Activated CD4-positive, CD25-positive, alpha-beta regulatory T cell treated with anti-CD3 and anti-CD28 coated beads, Interleukin-2, amount 50 U/mL, for 72 hours (primary cell): Measurements from ENCODE around the gene IL2RA.
"Not testable (repeated sequence)": the region's sequence is repeated elsewhere in the genome, so short reads cannot be mapped to it uniquely, and the experiment has no call there.

Source experiments
- DNase-seq: peaks from one replicate; pipeline ENCODE4 v3.0.0; 2021

The IL2RA gene

DNA sequence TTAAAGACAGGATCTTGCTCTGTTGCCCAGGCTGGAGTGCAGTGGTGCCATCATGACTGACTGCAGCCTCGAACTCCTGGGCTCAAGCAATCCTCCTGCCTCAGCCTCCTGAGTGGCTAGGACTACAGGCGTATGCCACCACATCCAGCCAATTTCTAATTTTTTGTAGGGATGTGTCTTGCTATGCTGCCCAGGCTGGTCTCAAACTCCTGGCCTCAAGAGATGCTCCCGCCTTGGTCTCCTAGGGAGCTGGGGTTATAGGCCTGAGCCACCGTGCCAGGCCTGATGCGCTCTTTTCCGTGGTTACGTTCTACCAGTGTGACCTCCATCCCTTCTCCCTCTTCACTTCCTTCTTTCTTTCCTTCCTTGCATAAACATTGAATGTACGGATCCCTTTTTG lies 50.6 kb downstream of the IL2RA start:
- DNase-seq = no peak

DNA sequence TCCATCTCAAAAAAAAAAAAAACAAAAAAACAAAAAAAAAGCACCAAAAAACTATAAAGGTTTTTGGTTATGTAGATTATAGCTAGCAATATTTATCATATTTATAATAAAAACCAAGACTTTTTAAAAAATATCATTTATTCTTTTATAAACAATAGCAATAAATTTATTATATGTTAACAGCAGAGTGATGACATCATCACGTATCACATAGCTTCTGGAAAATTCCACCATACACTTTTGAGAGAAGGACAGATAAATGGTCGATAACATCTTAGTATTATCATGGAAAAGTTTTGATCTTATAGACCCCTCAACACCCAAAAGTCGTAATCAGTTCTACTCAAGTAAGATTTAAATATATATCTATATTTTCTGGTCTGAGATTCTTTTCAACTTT lies 51.6 kb downstream of the IL2RA start:
- DNase-seq = no peak

DNA sequence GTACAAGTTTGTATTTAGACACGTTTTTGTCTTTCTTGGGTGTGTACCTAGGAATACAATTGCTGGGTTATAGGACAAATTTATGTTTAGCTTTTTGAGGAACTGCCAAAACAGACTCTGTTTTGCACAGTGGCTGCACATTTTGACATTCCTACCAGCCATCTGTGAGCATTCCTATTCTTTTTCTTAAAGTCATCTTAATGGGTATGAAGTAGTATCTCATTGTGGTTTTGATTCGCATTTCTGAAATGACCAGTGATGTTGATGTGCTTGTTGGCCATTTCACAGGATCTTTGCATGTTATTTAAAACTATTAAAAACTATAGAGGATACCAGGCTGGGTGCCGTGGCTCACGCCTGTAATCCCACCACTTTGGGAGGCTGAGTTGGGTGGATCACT lies 52.2 kb downstream of the IL2RA start:
- no peak for DNase-seq

DNA sequence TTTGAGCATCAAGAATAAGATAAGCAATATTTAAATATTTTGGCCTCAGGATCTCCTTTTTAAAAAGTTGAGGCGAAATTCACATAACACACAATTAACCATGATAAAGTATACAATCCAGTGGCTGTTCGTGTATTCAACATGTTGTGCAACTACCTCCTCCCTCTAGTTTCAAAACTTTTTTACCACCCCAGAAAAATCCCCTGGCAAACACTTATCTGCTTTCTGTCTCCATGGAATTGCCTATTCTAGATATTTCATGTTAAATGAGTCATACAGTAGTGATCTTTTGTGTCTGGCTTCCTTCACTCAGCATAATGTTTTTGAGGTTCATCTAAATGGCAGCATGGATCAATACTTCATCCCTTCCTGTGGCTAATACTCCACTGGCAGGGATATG lies 53.0 kb downstream of the IL2RA start:
- no peak for DNase-seq

DNA sequence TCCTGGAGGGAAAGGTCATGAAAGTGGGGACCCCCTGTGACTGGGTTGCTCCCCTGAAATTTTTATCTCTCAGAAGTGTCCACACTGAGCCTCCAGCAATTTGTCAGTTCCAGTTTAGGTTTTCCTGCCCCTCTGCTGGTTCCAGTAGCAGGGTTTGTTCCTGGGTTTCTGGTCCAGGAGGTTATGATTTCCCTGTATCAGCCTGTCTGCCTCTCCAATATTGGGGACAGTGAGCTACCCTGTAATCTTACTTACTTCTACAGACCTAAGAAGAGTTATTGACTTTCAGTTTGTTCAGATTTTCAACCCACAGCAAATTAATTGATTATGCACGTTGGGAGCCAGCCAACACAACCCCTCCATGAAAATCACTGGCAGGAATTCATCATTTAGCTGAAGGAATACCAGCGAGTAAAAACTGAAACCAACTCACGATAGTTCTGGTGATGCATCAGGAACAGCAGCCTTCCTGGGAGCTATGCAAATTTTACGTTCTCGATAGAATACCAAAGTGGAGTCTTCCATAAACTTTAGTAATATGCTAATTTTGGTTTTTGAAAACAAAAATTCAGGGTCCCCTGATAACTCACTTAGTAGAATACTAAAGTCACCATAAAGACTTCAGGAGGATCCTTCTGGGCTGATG lies 53.5 kb downstream of the IL2RA start:
- no peak for DNase-seq

DNA sequence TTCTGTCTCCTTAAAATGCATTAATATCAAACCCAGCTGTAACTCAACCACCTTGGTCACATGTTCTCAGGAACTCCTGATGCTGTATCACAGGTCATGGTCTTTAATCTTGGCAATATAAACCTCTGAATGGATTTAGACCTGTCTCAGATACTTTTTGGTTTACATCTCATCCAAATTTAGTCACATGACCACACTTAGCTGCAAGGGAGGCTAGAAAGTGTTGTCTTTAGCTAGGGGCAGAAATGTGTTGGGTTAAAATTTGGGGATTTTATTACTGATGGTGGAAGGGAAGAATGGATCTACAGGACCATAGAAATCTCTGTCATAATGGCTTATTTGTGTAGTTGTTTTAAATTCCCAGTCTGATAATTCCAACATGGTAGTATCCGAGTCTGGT lies 55.2 kb downstream of the IL2RA start:
- DNase-seq = no peak

DNA sequence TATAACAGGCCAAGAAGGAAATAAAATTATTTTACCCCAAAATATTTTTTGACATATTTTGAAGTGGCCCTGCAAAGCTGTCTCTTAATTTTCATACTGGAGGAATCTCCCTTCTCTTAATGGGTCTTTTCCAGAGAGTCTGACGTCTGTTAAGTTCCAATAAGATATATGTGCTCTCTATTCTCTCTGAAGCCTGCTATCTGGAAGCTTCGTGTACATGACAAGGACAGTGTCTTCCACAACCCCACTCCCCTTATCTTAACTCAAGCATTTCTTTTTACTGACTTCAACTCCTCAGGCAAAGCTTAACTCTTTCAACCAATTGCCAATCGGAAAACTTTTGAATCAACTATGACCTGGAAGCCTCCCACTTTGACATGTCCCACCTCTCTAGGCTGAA lies 55.6 kb downstream of the IL2RA start:
- no peak for DNase-seq

DNA sequence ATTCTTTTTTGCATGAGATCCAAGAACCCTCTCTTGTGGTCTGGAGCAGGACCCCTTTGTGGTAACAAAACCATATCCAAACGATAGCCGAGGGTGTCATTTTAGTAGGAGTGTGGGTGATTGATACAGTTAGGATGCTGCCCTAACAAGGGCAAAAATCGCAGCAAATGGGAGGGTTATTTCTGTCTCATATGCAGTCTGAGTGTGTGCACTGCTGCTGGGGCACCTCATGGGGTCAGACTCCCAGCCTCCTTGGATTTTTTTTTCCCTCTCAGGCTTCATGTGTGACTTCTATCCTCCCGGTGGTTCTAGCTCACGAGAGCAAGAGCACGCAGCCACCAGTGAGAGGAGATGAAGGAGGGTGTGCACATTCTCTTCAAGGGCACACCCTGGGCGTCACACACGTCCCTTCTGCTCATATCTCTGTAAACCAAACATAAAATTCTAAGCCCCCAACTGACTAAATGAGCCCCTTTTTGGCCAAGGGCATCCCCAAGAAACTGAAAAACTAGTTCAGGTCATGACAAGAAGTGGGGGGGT lies 56.2 kb downstream of the IL2RA start:
- no peak for DNase-seq

DNA sequence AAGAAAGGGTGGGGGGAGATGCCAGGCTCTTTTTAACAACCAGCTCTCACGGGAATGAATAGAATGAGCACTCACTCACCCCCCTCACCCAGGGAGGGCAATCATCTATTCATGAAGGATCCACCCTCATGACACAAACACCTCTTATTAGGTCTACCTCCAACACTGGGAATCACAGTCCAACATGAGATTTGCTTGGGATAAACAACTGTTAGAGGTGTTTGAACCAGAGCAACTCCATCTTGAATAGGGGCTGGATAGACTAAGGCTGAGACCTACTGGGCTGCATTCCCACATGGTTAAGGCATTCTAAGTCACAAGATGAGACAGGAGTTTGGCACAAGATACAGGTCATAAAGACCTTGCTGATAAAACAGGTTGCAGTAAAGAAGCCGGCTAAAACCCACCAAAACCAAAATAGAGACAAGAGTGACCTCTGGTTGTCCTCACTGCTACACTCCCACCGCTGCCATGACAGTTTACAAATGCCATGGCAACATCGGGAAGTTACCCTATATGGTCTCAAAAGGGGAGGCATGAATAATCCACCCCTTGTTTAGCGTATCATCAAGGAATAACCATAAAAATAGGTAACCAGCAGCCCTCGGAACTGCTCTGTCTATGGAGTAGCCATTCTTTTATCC lies 56.9 kb downstream of the IL2RA start:
- not testable (repeated sequence) for DNase-seq

DNA sequence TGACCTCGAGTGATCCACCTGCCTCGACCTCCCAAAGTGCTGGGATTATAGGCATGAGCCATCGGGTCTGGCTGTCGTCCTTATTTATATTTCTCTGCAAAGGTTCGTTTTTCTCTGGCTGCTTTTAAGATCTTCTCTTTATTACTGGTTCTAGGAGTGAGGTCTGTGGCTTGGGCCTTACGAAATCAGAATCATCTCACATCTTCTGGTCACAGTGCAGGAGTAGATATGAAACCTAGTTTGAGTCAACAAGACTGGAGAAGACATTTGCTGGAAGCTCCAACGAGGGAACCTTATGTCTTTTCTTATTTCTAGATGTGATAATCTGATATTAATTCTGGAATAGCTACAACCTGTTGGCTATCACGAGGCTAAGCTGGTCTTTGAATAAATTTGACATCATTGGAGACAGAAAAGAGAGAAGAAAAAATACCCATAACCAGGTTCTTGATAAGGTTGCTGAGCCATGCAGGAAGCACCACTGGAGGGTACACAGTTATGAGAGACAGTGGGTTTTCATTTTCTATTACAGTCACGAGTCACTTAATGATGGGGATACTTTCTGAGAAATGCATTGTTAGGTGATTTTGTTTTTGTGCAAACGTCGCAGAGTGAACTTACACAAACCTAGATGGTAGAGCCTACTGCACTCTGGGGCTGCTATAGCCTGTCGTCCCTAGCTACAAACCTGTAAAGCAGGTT lies 59.2 kb downstream of the IL2RA start:
- no peak for DNase-seq

DNA sequence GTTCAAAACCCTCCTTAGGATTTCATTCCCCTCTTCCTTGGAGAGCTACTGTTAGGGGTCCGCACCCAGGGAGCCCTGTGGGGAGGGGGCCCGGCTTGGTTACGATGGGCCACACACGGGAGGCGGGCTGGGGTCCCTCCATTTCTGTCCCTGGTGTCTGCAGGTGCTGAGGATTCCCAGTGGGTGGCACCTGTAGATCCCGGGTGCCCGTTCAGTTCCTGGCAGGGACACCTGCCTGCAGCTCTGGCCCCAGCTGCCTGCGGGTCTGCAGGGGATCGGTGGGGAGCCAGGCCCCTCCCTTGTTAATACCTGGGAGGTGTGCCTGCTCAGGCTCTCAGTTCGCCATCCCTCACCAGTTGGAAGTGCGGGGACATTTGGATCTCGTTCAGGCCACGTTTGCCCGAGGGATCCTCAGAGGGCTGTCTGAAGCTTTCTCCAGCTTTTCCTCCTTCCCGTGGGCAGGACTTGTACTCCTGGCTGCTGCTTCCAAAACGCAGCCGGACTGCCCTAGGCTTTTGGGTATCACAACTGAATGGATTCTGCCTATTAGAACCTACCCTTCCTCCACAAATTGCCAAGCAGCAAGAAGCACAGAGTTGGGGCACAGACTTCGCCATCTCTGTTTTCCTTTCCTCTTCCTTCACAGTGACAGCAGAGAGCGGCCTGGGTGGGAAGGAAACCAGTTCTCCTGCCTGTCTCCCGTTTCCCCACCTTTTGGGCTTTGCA lies 62.6 kb downstream of the IL2RA start:
- no peak for DNase-seq

DNA sequence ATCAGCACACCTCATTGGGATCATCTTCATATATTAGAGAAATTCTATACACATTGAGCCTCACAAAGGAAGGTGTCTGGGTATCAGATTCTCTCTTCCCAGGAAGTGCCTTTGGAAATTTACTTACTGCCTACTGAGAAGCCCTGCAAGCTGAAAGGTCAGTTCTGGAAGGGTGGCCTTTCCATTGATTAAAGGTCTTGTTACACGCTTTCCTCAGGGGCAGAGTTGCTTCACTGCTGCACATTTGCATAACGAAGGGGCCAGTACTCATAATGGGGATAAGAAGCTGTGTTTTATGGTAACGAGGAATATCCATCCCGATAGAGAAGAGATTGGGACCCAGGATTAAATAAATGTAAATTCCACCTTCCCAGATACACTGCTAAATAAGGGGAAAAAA lies 65.5 kb downstream of the IL2RA start:
- no peak for DNase-seq

DNA sequence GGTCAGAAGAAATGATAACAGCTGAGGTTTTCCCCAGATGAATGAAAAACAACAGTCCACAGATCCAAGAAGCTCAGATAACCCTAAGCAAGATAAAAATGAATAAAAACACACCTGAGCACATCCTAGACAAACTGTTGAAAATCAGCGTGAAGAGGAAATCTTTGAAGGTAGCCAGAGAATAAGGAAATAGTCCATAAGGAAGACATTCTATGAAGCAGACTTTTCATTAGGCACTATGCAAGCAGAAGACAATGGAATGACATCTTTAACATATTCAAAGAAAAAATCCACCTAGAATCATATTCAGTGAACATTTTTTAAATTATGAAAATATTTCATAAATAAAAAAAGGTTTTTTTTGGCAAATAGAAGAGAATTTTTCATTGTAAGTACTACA lies 69.8 kb downstream of the IL2RA start:
- DNase-seq = no peak

DNA sequence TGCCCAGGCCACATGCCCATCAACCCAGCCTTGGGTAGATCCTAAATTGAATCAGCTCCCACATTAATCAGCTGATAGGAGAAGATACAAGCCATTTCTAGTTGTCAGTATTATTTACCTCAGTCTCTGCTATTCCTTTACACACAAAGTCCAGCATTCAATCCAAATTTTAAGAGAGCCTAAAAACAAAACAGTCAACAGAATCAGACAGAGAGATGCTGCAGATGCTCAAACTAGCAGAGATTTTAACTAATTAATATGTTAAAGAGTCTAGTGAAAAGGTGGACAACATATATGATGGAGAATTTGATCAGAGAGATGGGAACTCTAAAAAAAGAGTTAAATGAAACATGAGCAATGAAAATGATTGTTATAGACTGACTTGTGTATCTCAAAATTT lies 70.5 kb downstream of the IL2RA start:
- no peak for DNase-seq

DNA sequence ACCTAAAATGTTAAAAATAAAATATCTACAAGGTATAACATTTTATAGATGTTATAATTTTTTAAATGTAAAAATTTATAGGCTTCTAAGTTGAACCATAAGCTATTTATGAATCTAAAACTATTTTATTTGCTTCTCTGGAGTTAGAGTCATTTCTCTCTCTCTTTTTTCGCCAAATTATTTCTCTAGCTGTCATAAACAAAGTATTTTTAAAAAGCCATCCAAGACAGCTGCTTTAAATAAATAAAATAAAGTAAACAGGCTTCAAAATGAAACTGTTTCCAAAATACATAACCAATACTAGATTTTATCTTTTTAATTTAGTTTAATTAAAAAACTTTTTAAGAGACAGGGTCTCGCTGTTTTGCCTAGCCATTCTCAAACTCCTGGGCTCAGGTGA lies 72.4 kb downstream of the IL2RA start:
- DNase-seq = no peak

DNA sequence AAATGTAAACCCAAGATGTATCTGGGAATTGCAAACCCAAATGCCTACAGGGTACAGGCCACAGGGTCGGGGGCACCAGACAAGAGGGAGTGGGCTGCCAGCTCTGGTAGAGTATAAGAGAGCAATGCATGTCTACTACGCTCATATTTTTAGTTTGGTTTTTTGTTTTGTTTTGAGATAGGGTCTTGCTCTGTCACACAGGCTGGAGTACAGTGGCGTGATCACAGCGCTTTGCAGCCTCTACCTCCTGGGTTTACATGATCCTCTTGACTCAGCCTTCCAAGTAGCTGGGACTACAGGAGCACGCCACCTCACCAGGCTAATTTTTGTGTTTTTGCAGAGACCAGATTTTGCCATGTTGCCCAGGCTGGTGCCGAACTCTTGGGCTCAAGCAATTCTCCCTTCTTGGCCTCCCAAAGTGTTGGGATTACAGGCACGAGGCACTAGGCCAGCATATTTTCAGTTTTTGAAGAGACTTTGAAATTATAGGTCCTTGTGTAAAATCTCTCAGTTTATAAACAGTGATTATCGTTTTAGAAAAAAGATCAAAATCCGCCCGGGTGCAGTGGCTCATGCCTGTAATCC lies 73.7 kb downstream of the IL2RA start:
- no peak for DNase-seq

DNA sequence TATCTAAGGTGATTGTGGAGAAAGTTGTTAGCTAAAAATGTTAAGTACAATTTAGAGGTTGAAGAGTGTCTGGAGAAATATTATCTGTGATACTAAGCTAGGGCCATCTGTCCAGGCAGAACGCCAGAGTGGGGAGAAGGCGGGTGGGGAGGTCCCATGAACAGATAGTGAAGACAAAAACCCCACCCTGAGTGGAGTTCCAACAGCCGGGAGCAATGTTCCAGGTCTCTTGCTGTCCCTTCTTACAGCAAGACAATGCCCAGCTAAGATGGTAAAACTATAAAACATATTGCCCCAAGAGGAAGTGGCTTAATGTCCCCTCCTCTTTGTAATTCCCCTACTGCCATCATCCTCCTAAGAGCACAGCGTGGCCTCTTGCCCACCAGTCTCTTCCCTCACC lies 74.4 kb downstream of the IL2RA start:
- no peak for DNase-seq

DNA sequence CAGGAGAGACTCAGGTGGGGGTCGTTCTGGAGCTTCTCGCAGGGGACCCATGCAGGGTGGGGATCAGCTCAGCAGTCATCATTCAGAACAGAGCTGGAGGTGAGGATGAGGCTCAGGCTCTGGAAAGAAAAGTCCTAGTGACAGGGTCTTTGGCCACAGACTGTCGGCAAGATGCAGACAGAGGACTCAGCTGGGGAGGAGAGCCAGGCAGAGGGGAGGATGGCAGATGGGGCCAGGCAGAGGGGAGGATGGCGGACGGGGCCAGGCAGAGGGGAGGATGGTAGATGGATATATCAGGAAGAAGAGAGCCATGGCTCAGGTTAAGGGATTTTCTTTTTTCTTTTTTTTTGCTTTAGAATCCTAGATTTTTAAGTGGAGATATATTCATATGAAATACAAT lies 77.1 kb downstream of the IL2RA start:
- no peak for DNase-seq

DNA sequence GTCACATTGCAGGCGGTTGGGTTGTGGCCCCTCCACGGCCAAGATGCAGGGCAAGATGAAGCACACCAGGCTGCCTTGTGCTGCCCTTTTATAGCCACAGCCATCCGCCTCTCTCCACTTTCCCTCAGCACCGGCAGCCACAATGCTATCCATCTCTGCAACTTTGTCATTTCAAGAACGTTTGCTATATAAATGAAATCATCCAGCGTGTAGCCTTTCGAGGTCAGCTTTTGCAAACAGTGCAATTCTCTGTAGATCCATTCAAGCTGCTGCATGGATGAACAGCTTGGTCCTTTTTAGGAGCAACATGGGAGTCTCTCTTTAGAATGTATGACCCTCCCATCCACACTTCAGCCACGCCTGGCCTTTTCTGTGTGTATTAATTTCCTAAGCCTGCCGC lies 78.4 kb downstream of the IL2RA start:
- no peak for DNase-seq

DNA sequence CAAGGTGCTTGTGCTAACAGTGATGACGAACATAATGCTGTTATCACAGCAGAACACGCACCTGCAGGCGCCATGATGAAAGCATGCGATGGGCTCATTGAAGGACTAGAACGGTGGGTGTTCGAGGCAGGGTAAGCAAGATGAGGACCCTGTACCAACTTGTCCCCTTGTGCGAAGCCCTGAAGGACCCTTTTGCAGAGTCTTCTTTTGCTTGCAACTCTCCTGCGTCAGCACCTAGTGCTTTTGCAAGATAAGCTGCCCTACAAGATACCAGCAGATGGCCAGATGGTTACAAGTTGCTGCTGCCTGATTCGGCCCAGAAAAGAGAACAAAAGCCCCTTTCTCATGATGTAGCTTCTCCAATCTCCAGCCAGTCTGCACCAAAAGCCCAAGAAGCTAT lies 80.6 kb downstream of the IL2RA start:
- no peak for DNase-seq

DNA sequence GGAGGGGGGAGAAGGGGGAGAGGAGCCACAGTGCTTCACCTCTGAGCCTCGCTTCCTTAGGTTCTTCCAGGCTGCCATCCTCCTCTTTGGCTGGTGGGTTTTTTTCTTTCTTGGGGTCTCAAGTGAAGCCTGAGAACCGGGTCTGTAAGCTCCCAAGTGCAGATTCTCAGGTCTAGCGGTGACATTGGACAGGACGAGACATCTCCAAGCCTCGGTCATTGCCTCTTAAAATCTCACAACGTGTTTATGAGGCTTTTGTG lies 84.0 kb downstream of the IL2RA start:
- DNase-seq = no peak

DNA sequence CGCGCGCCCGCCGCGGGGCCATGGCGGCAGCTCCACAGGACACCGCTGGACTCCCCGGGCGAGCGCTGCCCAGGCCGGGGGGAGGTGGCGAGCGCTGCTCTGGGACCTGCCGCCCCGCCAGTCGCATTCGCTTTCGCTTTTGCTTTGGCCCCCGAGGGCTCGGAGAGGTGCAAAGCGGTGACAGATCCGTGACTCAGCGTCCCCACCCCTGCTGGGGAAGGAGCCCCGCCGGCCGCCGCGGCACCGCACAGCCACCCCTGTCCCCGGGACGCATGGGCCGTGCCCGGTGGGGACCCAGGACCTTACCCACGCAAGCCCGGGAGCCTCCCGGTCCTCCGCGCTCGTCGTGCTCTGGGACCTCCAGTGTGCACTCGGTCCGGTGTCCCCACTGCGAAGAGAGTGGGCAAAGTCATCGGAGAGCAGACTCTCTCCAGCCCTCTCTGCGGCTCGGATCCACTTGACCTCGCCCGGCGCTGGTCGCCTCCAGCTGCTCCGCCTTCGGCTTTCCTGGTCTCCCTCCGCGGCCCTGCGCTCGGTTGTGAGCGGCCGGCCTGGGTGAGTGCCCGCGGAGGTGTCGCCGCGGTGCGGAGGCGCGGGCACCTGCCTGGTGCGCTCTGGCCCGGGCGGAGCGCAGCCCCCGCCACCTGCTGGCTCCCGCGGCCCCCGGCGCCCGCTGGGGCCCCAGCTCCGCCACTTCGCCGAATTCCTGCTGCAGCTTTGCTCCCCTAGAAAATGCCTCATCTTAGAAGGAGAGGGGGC lies 84.5 kb downstream of the IL2RA start, which contains the start of gene IL15RA:
Gene IL15RA (minus strand): TSS at position 73 of the 759 bp plus-strand sequence. CDS start 51 bp downstream, at position 22.
- peak; percentile 84 for DNase-seq
